ENCODE data around the gene SYNPO2. TPM values are rescaled to one million over a fixed set of nuclear protein-coding genes. Genes with fewer than 3 reads are reported as not detected.

The SYNPO2 gene
- total and polyA plus RNA-seq, 2 donors (not counting 1 experiment from before 2014, with no cell fraction given), result 0.03 to 0.20 TPM

DNA sequence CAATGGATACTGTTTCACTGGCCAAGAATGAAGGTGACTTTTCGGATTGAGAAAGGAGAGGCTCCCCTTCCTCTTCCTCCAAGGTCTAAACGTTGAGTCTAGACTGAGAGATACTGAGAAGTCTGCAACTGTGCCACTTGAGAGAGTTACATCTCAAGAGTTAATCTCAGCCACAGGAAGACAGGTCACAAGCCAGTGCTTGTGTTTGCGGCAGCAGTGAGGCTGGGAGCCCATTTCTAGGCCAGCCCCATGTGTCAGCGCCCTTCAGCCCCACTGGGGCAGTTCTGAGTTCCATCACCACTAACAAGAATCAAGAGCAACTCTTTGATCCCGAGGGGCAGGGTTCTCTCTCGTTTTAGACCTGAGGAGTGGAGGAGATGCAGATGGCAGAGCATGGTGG lies 45.4 kb upstream of the SYNPO2 start:
- Histone ChIP-seq H3K9me3 (ENCODE audit: control extremely low read depth in 1 of 3, control insufficient read depth in 2 of 3, insufficient read depth in 1 of 3, low read length in 2 of 3) (peaks cover 0 to 1% (median 0%) of the 10 kb centered on the region in 3 donors), H3K36me3 (replicated peaks in 1 of 2; ENCODE audit: control extremely low read depth in 1 of 2, control insufficient read depth in 1 of 2, extremely low read depth in 1 of 2, insufficient read depth in 2 of 2, low read length in 1 of 2) (no peaks in the 10 kb centered on the region), H3K27me3 (replicated peaks in 1 of 4; ENCODE audit: control extremely low read depth in 1 of 4, control insufficient read depth in 3 of 4, insufficient read depth in 4 of 4, low read length in 3 of 4) (peaks cover 0 to 2% (median 0%) of the 10 kb centered on the region in 4 experiments), H4K20me1 (ENCODE audit: control insufficient read depth, insufficient read depth, low read length, poor library complexity, severe bottlenecking) (no peaks in the 10 kb centered on the region), H3K79me2 (ENCODE audit: control insufficient read depth, insufficient read depth, low read length) (no peaks in the 10 kb centered on the region), H2AFZ (ENCODE audit: insufficient read depth, low read depth, low read length, poor library complexity, severe bottlenecking) (no peak overlapping the region), H3K4me1 (ENCODE audit: control insufficient read depth in 2 of 2, insufficient read depth in 2 of 2, low read length in 2 of 2) (no peaks in the 10 kb centered on the region), H3K4me2 (replicated peaks; ENCODE audit: low read depth, low read length, poor library complexity, severe bottlenecking) (no peak overlapping the region), H3K4me3 (ENCODE audit: control extremely low read depth in 1 of 5, extremely low read depth in 1 of 5, insufficient read depth in 1 of 5, low read depth in 2 of 5, low read length in 4 of 5) (no peak overlapping the region), H3K9ac (ENCODE audit: low read length) (no peak overlapping the region), H3K27ac (ENCODE audit: low read length in 2 of 2) (no peak overlapping the region)
- no peak for TF ChIP-seq EZH2 (IDR thresholded peaks at IDR 0.05; ENCODE audit: borderline replicate concordance, insufficient read depth, low read depth, low read length, poor library complexity, severe bottlenecking)
- TF ChIP-seq, protein P1, sequence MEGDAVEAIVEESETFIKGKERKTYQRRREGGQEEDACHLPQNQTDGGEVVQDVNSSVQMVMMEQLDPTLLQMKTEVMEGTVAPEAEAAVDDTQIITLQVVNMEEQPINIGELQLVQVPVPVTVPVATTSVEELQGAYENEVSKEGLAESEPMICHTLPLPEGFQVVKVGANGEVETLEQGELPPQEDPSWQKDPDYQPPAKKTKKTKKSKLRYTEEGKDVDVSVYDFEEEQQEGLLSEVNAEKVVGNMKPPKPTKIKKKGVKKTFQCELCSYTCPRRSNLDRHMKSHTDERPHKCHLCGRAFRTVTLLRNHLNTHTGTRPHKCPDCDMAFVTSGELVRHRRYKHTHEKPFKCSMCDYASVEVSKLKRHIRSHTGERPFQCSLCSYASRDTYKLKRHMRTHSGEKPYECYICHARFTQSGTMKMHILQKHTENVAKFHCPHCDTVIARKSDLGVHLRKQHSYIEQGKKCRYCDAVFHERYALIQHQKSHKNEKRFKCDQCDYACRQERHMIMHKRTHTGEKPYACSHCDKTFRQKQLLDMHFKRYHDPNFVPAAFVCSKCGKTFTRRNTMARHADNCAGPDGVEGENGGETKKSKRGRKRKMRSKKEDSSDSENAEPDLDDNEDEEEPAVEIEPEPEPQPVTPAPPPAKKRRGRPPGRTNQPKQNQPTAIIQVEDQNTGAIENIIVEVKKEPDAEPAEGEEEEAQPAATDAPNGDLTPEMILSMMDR (IDR thresholded peaks at IDR 0.05), result no peak
- H3K27ac Mint-ChIP-seq, result no peak overlapping the region
- WGBS (ENCODE audit: insufficient coverage), result 51% methylated on average over 2 of the region's 6 CpGs
- ChIA-PET CTCF (no interaction called here), POLR2A (no interaction called here)
- no peaks in the 10 kb centered on the region for H3K9me3 Mint-ChIP-seq (ENCODE audit: insufficient read depth)
- DNase-seq, result no peak
- H3K27me3 Mint-ChIP-seq, result peaks cover 6% of the 10 kb centered on the region
- no peak overlapping the region for H3K4me3 Mint-ChIP-seq
- intact Hi-C loops (cut with micrococcal nuclease), result no loop called here
- H3K4me1 Mint-ChIP-seq, result no peaks in the 10 kb centered on the region
- ATAC-seq (ENCODE audit: low read depth), result no peak

DNA sequence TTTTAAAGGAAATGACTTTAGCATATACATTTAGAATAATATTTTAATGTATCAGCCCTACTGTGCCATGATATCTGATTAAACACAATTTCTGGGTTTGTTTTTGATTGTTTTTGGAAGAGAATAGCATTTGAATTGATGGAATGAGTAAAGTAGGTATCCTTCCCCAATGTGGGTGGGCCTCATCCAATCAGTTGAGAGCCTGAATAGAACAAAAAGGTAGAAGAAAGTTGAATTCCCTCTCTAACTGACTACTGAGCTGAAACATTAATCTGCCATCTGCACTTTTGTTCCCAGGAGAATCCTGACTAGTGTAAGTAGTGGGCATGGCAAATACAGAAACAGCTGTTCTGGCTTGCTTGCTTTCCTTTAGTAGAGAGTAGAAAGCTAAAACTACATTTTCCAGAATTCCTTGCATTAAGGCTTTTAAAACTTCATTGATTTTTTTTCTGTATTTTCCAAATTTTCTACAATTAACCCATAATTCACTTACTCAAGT lies 43.1 kb upstream of the SYNPO2 start:
- H3K4me1 Mint-ChIP-seq, result peaks cover 7% of the 10 kb centered on the region
- no peak overlapping the region for H3K4me2 ChIP-seq (replicated peaks; ENCODE audit: low read depth, low read length, poor library complexity, severe bottlenecking)
- H3K27ac ChIP-seq (ENCODE audit: low read length in 2 of 2), result no peak overlapping the region
- H3K27ac Mint-ChIP-seq, result no peak overlapping the region
- peaks cover 3% of the 10 kb centered on the region for H3K27me3 Mint-ChIP-seq
- peaks cover 0 to 1% (median 0%) of the 10 kb centered on the region in 3 donors for H3K9me3 ChIP-seq (ENCODE audit: control extremely low read depth in 1 of 3, control insufficient read depth in 2 of 3, insufficient read depth in 1 of 3, low read length in 2 of 3)
- peaks cover 0 to 2% (median 0%) of the 10 kb centered on the region in 4 experiments for H3K27me3 ChIP-seq (replicated peaks in 1 of 4; ENCODE audit: control extremely low read depth in 1 of 4, control insufficient read depth in 3 of 4, insufficient read depth in 4 of 4, low read length in 3 of 4)
- H3K36me3 ChIP-seq (replicated peaks in 1 of 2; ENCODE audit: control extremely low read depth in 1 of 2, control insufficient read depth in 1 of 2, extremely low read depth in 1 of 2, insufficient read depth in 2 of 2, low read length in 1 of 2), result no peaks in the 10 kb centered on the region
- DNase-seq (no peak), ATAC-seq (ENCODE audit: low read depth) (no peak)
- H3K4me3 Mint-ChIP-seq, result no peak overlapping the region
- no peaks in the 10 kb centered on the region for H3K9me3 Mint-ChIP-seq (ENCODE audit: insufficient read depth)
- no peak overlapping the region for H3K4me3 ChIP-seq (ENCODE audit: control extremely low read depth in 1 of 5, extremely low read depth in 1 of 5, insufficient read depth in 1 of 5, low read depth in 2 of 5, low read length in 4 of 5)
- TF ChIP-seq, protein P1 (IDR thresholded peaks at IDR 0.05), result no peak
- TF ChIP-seq EZH2 (IDR thresholded peaks at IDR 0.05; ENCODE audit: borderline replicate concordance, insufficient read depth, low read depth, low read length, poor library complexity, severe bottlenecking), result no peak
- peaks cover 6 to 7% of the 10 kb centered on the region in 2 donors for H3K4me1 ChIP-seq (ENCODE audit: control insufficient read depth in 2 of 2, insufficient read depth in 2 of 2, low read length in 2 of 2)
- intact Hi-C loops (cut with micrococcal nuclease), result no loop called here
- CTCF ChIA-PET, result no interaction called here
- no peaks in the 10 kb centered on the region for H3K79me2 ChIP-seq (ENCODE audit: control insufficient read depth, insufficient read depth, low read length)
- H4K20me1 ChIP-seq (ENCODE audit: control insufficient read depth, insufficient read depth, low read length, poor library complexity, severe bottlenecking), result no peaks in the 10 kb centered on the region
- H2AFZ ChIP-seq (ENCODE audit: insufficient read depth, low read depth, low read length, poor library complexity, severe bottlenecking), result no peak overlapping the region
- H3K9ac ChIP-seq (ENCODE audit: low read length), result no peak overlapping the region
- POLR2A ChIA-PET, result no interaction called here

All from B cell (primary cell).